ENCODE data around the gene QRFPR. TPM values are rescaled to one million over a fixed set of nuclear protein-coding genes. Genes with fewer than 3 reads are reported as not detected.

Gene QRFPR
- total and polyA plus RNA-seq, 2 of the 8 experiments (the other 6 are each of a cell fraction or from before 2014, with no cell fraction given): 1.0 to 2.9 TPM

DNA sequence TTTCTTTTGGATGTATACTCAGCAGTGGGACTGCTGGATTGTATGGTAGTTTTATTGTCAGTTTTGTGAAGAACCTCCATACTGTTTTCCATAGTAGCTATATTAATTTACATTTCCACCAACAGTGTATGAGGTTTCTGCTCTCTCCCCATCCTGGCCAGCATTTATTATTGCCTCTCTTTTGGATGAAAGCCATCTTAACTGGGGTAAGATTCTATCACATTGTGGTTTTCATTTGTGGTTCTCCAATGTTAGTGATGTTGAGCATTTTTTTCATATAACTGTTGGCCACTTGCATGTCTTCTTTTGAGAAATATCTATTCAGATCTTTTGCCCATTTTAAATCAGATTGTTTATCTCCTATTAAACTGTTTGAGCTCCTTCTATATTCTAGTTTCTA, 27.6 kb downstream of the QRFPR start:
- Histone ChIP-seq H3K14ac (ENCODE audit: insufficient read length) (no peak overlapping the region), H3K4ac (replicated peaks; ENCODE audit: insufficient read length, low read depth, low read length) (no peak overlapping the region), H2BK12ac (ENCODE audit: low read depth, low read length) (no peak overlapping the region), H2BK20ac (ENCODE audit: low read length) (no peak overlapping the region), H4K91ac (replicated peaks; ENCODE audit: insufficient read length, low read length) (no peak overlapping the region), H3K4me3 (ENCODE audit: extremely low read depth in 1 of 4, insufficient read depth in 2 of 4, low read depth in 3 of 4, low read length in 4 of 4) (no peak overlapping the region), H2BK5ac (ENCODE audit: low read depth, low read length) (no peak overlapping the region), H2AFZ (ENCODE audit: low read length) (no peak overlapping the region), H4K5ac (ENCODE audit: insufficient read length, low read depth, low read length) (no peak overlapping the region), H4K8ac (ENCODE audit: extremely low read depth, insufficient read depth, low read length) (no peak overlapping the region), H3K79me1 (ENCODE audit: low read depth, low read length) (no peaks in the 10 kb centered on the region), H2BK120ac (replicated peaks; ENCODE audit: low read depth, low read length) (no peak overlapping the region), H3K23ac (ENCODE audit: insufficient read length) (no peak overlapping the region), H4K20me1 (replicated peaks in 1 of 2; ENCODE audit: control insufficient read depth in 1 of 2, insufficient read depth in 2 of 2, low read length in 2 of 2) (no peaks in the 10 kb centered on the region), H3K79me2 (ENCODE audit: control insufficient read depth in 1 of 2, insufficient read depth in 2 of 2, low read length in 2 of 2) (no peaks in the 10 kb centered on the region), H2BK15ac (ENCODE audit: low read length) (no peak overlapping the region), H3K9ac (replicated peaks in 1 of 4; ENCODE audit: extremely low read depth in 1 of 4, low read depth in 3 of 4, low read length in 3 of 4) (no peak overlapping the region), H3K56ac (replicated peaks; ENCODE audit: insufficient read length, low read depth, low read length) (no peak overlapping the region), H2AK5ac (ENCODE audit: low read depth, low read length) (no peak overlapping the region), H3K4me2 (ENCODE audit: insufficient read depth in 1 of 2, low read depth in 2 of 2, low read length in 2 of 2) (no peak overlapping the region), H3K4me1 (replicated peaks in 1 of 4; ENCODE audit: control insufficient read depth in 3 of 4, insufficient read depth in 4 of 4, low read length in 3 of 4) (no peaks in the 10 kb centered on the region), H3K36me3 (ENCODE audit: control insufficient read depth in 2 of 4, insufficient read depth in 4 of 4, low read length in 3 of 4) (no peaks in the 10 kb centered on the region), H3K23me2 (ENCODE audit: low read depth, low read length) (no peaks in the 10 kb centered on the region), H3K27ac (ENCODE audit: low read depth, low read length) (no peak overlapping the region), H3K27me3 (replicated peaks in 1 of 4; ENCODE audit: control insufficient read depth in 3 of 4, extremely low read depth in 1 of 4, insufficient read depth in 3 of 4, low read length in 3 of 4) (no peaks in the 10 kb centered on the region), H3K9me3 (ENCODE audit: insufficient read depth in 2 of 2, low read depth in 1 of 2, low read length in 1 of 2) (no peaks in the 10 kb centered on the region), H3K18ac (ENCODE audit: extremely low read depth, low read length) (no peak overlapping the region)
- TF ChIP-seq SUZ12 (IDR thresholded peaks at IDR 0.05; ENCODE audit: low read length): no peak
- DNase-seq (ENCODE audit: low read depth in 1 of 2, low spot score in 2 of 2) (no peak), FAIRE-seq (no peak)
- ChIA-PET POLR2A (ENCODE audit: partially characterized antibody) (interaction anchor here (0.6 kb wide), 1 partner anchor 366 kb away, joined by 3 read pairs; no protein-coding TSS in a partner anchor), CTCF (ENCODE audit: partially characterized antibody) (no interaction called here)
